ENCODE results near the gene FADS2. TPM values are rescaled to one million over a fixed set of nuclear protein-coding genes. Genes with fewer than 3 reads are reported as not detected.
A peak's percentile ranks its signal among the peaks of the same experiment; 100 is the strongest.
"Not testable (repeated sequence)": the region's sequence is repeated elsewhere in the genome, so short reads cannot be mapped to it uniquely, and the experiment has no call there.

The FADS2 gene
- total RNA-seq, 4 donors from 2014 or later, result 1.6 to 30.7 (median 12.0) TPM

DNA sequence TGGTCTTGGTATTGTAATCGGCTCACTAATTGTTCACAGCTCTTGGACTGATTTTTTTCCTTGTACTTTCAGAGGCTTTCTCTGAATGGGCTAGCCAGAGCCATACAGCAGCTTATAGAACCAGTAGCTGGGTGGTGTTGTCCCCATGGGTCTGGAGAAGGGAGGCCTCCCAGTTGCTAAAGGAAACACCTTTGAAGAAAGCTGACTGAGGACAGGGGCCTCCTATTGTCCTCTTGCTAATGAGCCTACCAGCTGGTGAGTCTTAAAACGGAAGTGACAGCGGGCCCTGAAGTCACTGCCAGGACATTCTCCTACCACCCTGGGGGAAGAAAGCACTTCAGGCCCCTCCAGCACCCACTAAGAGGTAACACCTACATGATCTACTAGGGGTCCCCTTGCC lies 53.3 kb downstream of the FADS2 start:
- Histone ChIP-seq H3K27me3 (no peaks in the 10 kb centered on the region), H3K27ac (peak overlapping the region in 1 of 4 donors; percentile 70)
- TF ChIP-seq, protein P1, sequence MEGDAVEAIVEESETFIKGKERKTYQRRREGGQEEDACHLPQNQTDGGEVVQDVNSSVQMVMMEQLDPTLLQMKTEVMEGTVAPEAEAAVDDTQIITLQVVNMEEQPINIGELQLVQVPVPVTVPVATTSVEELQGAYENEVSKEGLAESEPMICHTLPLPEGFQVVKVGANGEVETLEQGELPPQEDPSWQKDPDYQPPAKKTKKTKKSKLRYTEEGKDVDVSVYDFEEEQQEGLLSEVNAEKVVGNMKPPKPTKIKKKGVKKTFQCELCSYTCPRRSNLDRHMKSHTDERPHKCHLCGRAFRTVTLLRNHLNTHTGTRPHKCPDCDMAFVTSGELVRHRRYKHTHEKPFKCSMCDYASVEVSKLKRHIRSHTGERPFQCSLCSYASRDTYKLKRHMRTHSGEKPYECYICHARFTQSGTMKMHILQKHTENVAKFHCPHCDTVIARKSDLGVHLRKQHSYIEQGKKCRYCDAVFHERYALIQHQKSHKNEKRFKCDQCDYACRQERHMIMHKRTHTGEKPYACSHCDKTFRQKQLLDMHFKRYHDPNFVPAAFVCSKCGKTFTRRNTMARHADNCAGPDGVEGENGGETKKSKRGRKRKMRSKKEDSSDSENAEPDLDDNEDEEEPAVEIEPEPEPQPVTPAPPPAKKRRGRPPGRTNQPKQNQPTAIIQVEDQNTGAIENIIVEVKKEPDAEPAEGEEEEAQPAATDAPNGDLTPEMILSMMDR (IDR thresholded peaks at IDR 0.05), result no peak
- TF ChIP-seq POLR2A (IDR thresholded peaks at IDR 0.05), result no peak

GRCh38 chr11:61882267-61882666 lies 54.2 kb downstream of the FADS2 start:
- not testable (repeated sequence) for H3K4me1 ChIP-seq, H3K4me3 ChIP-seq, H3K9me3 ChIP-seq, DNase-seq, H3K36me3 ChIP-seq, H3K27me3 ChIP-seq
- H3K27ac ChIP-seq, result peak overlapping the region in 1 of 4 donors; percentile 70

More for the DNA sequence above, 53.3 kb downstream of the FADS2 start:
- DNase-seq, result peak in 1 of 3 donors; percentile 30
- Histone ChIP-seq H3K9me3 (no peaks in the 10 kb centered on the region), H3K4me1 (peaks cover 0 to 9% (median 4%) of the 10 kb centered on the region in 4 donors), H3K4me3 (no peak overlapping the region), H3K36me3 (no peaks in the 10 kb centered on the region)

DNA sequence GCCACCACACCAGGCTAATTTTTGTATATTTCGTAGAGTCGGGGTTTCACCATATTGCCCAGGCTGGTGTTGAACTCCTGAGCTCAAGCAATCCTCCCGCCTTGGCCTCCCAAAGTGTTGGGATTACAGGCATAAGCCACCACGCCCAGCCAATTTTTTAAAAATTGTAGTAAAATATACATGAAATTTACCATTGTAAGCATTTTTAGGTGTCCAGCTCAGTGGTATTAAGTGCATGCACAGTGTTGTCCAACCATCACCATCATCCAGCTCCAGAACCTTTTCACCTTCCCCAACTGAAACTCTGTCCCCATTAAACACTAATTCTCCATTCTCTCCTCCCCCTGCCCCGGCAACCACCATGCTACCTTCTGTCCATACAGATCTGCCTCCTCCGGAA lies 54.8 kb downstream of the FADS2 start:
- Histone ChIP-seq H3K27ac (no peak overlapping the region), H3K36me3 (no peaks in the 10 kb centered on the region), H3K9me3 (no peaks in the 10 kb centered on the region), H3K4me3 (no peak overlapping the region), H3K4me1 (peaks cover 0 to 9% (median 4%) of the 10 kb centered on the region in 4 donors), H3K27me3 (no peaks in the 10 kb centered on the region)
- DNase-seq, result no peak
- TF ChIP-seq, protein P1 (IDR thresholded peaks at IDR 0.05), result no peak
- TF ChIP-seq POLR2A (IDR thresholded peaks at IDR 0.05), result no peak

- no peak for TF ChIP-seq POLR2A (IDR thresholded peaks at IDR 0.05)
- TF ChIP-seq, protein P1 (IDR thresholded peaks at IDR 0.05), result no peak
- Histone ChIP-seq H3K27me3 (no peaks in the 10 kb centered on the region), H3K4me3 (no peak overlapping the region), H3K36me3 (no peaks in the 10 kb centered on the region), H3K4me1 (peaks cover 0 to 9% (median 4%) of the 10 kb centered on the region in 4 donors), H3K9me3 (no peaks in the 10 kb centered on the region), H3K27ac (no peak overlapping the region)
- no peak for DNase-seq
Observed at GRCh38 chr11:61883327-61883726, 55.2 kb downstream of the FADS2 start.

GRCh38 chr11:61883947-61884346 lies 55.8 kb downstream of the FADS2 start:
- no peaks in the 10 kb centered on the region for H3K36me3 ChIP-seq
- H3K27ac ChIP-seq, result no peak overlapping the region
- no peak for DNase-seq
- H3K27me3 ChIP-seq, result no peaks in the 10 kb centered on the region
- no peak for TF ChIP-seq POLR2A (IDR thresholded peaks at IDR 0.05)
- TF ChIP-seq, protein P1 (IDR thresholded peaks at IDR 0.05), result no peak
- H3K4me1 ChIP-seq, result peaks cover 0 to 9% (median 4%) of the 10 kb centered on the region in 4 donors
- no peaks in the 10 kb centered on the region for H3K9me3 ChIP-seq
- H3K4me3 ChIP-seq, result no peak overlapping the region

DNA sequence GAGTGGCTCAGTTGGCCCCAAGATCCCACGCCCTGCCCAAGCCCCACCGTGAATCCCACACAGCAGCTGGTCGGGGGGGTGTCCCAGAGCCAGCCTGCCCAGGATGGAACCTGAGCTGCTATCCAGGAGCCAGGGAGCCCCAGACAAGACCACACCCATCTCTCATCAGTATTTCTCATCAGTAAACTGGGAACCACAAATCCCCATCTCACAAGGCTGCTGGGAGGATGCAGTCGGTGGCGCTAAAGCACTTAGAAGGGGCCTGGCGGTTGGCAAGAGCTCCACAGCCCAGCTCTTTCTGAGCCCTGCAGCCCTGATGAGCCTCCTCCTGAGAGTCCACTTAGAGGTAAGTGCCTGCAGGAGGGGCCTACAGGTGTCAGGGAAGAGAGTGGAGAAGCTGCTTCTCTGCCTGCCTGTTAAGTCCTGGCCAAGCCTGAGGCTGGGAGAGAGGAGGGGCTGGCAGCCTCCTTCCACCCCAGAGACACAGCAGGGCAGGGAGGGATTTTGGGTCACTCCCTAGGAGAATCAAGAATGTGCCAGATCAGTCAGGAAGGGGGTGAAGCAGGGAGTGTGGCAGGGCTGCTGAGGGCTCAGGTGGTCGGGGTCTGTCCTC lies 57.2 kb downstream of the FADS2 start:
- Histone ChIP-seq H3K27ac (no peak overlapping the region), H3K4me3 (no peak overlapping the region), H3K4me1 (peaks cover 0 to 5% (median 4%) of the 10 kb centered on the region in 4 donors), H3K27me3 (no peaks in the 10 kb centered on the region), H3K9me3 (no peaks in the 10 kb centered on the region), H3K36me3 (no peaks in the 10 kb centered on the region)
- no peak for DNase-seq
- TF ChIP-seq, protein P1 (IDR thresholded peaks at IDR 0.05), result no peak
